Activated CD8-positive, alpha-beta T cell treated with anti-CD3 and anti-CD28 coated beads for 36 hours (primary cell): ENCODE data around the gene TM9SF1. TPM values are rescaled to one million over a fixed set of nuclear protein-coding genes. Genes with fewer than 3 reads are reported as not detected.
A peak's percentile ranks its signal among the peaks of the same experiment; 100 is the strongest.

Experiments used
- ATAC-seq: fragments of 200-7000 bp; cut with Tn5 transposase; one replicate; pipeline ENCODE4 v1.10.0; 2021; ENCODE audit warnings: mild to moderate bottlenecking, moderate library complexity
- CTCF ChIA-PET: fragments of 350-600 bp; sonication (Branson Sonifier 250); formaldehyde crosslinking; loops from one replicate; lab custom pipeline; 2021; ENCODE audit warnings: antibody characterized with exemption; lab: Charles Lee
- POLR2A ChIA-PET: fragments of 350-600 bp; sonication (Branson Sonifier 250); formaldehyde crosslinking; loops from one replicate; lab custom pipeline; 2021; ENCODE audit warnings: antibody characterized with exemption; lab: Charles Lee
- DNase-seq: peaks from one replicate; pipeline ENCODE4 v3.0.0-alpha.2; 2020
- H3K27ac Mint-ChIP-seq: one replicate; pipeline ENCODE4 v1.8.0; 2021; ENCODE audit warnings: mild to moderate bottlenecking, mixed read lengths
- H3K27me3 Mint-ChIP-seq: one replicate; pipeline ENCODE4 v1.8.0; 2021; ENCODE audit warnings: mixed read lengths
- H3K36me3 Mint-ChIP-seq: one replicate; pipeline ENCODE4 v1.8.0; 2021; ENCODE audit warnings: low read depth, mixed read lengths
- H3K4me1 Mint-ChIP-seq: one replicate; pipeline ENCODE4 v1.8.0; 2021; ENCODE audit warnings: low read depth, mixed read lengths
- H3K4me3 Mint-ChIP-seq: one replicate; pipeline ENCODE4 v1.8.0; 2021; ENCODE audit warnings: mild to moderate bottlenecking, moderate library complexity, mixed read lengths
- H3K9me3 Mint-ChIP-seq: one replicate; pipeline ENCODE4 v1.8.0; 2021; ENCODE audit warnings: mixed read lengths
- intact Hi-C: fragments of 100-400 bp; cut with micrococcal nuclease; formaldehyde crosslinking; loops from one replicate; pipeline ENCODE4 v1.10.0; 2022
- total RNA-seq, 2 experiments: library from RNA; stranded (reverse); gene quantifications; one replicate each; pipeline ENCODE4 v1.2.3, GENCODE V29; 2021
- TF ChIP-seq, protein P1 (sequence below): fragments of 200-600 bp; IDR thresholded peaks from one replicate; pipeline ENCODE4 v1.8.0; 2022; ENCODE audit warnings: antibody characterized with exemption, mild to moderate bottlenecking

TM9SF1 gene
- total RNA-seq, 2 experiments from 2014 or later: 16.3 to 18.0 TPM

DNA sequence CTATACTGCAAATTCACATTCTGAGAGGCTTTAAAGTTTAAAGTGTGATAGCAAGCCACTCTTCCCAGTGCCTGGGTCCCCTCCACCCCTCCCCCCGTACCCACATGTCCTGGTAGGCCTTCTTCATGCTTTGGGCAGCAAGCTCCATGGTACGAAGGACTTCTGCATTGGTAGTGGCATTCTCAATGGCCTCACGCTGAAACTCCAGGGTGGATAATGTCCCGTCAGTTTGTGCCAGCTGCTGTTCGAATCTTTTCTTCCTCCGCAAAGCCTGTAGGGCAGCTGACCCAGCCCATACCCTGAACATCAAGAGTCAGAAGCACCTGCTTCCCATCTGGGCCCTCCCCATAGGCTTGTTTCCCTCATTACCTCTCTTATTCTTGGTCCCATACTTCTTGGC, 16.1 kb upstream of the TM9SF1 start:
- no peaks in the 10 kb centered on the region for H3K9me3 Mint-ChIP-seq
- intact Hi-C loops: no loop called here
- H3K4me1 Mint-ChIP-seq: peaks cover 56% of the 10 kb centered on the region
- peaks cover 64% of the 10 kb centered on the region for H3K36me3 Mint-ChIP-seq
- TF ChIP-seq, protein P1, sequence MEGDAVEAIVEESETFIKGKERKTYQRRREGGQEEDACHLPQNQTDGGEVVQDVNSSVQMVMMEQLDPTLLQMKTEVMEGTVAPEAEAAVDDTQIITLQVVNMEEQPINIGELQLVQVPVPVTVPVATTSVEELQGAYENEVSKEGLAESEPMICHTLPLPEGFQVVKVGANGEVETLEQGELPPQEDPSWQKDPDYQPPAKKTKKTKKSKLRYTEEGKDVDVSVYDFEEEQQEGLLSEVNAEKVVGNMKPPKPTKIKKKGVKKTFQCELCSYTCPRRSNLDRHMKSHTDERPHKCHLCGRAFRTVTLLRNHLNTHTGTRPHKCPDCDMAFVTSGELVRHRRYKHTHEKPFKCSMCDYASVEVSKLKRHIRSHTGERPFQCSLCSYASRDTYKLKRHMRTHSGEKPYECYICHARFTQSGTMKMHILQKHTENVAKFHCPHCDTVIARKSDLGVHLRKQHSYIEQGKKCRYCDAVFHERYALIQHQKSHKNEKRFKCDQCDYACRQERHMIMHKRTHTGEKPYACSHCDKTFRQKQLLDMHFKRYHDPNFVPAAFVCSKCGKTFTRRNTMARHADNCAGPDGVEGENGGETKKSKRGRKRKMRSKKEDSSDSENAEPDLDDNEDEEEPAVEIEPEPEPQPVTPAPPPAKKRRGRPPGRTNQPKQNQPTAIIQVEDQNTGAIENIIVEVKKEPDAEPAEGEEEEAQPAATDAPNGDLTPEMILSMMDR: no peak
- ChIA-PET CTCF (interaction anchor here (1.2 to 4.7 kb wide), 3 partner anchors 10 to 96 kb away, joined by 3 to 24 read pairs (median 3); partner anchors contain the start of genes CIDEB and TINF2), POLR2A (interaction anchor here (0.6 to 8.5 kb wide), 4 partner anchors 16 to 65 kb away, joined by 3 to 58 read pairs (median 4); partner anchors contain the start of genes PSME2, TINF2 and TM9SF1)
- H3K27me3 Mint-ChIP-seq: no peaks in the 10 kb centered on the region
- no peak for ATAC-seq
- H3K27ac Mint-ChIP-seq: peak overlapping the region; percentile 98
- DNase-seq: no peak
- H3K4me3 Mint-ChIP-seq: peak overlapping the region; percentile 97

DNA sequence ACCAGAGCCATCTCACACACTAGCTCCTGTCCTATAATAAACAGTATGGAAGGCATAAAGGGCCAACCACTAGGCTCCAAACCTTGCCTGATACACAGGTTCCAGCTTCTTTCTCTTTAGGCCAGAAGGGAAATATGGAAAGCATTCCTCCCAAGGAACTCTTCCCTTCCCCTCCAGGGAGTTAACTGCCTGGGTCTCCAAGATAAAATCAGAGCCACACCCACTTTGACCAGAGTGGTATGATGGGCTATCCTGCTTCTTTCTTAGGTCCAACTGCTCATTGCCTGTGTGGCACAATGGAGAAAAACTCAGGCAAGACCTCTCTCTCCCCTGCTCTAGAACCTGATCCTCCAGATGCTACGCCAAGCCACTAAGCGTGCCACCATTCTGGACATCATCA, 12.4 kb upstream of the TM9SF1 start:
- POLR2A ChIA-PET: interaction anchor here (1.0 to 8.5 kb wide), 5 partner anchors 8 to 52 kb away, joined by 3 to 58 read pairs (median 5); partner anchors contain the start of genes MDP1 and TM9SF1
- H3K27ac Mint-ChIP-seq: peak overlapping the region; percentile 60

DNA sequence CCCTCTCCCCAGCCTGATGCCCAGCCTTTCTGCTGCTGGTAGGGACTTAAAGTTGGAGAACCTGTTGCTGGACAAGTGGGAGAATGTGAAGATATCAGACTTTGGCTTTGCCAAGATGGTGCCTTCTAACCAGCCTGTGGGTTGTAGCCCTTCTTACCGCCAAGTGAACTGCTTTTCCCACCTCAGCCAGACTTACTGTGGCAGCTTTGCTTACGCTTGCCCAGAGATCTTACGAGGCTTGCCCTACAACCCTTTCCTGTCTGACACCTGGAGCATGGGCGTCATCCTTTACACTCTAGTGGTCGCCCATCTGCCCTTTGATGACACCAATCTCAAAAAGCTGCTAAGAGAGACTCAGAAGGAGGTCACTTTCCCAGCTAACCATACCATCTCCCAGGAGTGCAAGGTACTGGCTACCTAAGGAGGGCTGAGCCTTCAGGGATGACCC, 11.9 kb upstream of the TM9SF1 start:
- intact Hi-C loops: no loop called here
- peaks cover 50% of the 10 kb centered on the region for H3K4me1 Mint-ChIP-seq
- ChIA-PET POLR2A (interaction anchor here (0.8 to 8.5 kb wide), 6 partner anchors 9 to 51 kb away, joined by 3 to 58 read pairs (median 4); partner anchors contain the start of genes MDP1 and TM9SF1), CTCF (interaction anchor here (1.6 kb wide), 1 partner anchor 101 kb away, joined by 5 read pairs; no protein-coding TSS in a partner anchor)
- peaks cover 76% of the 10 kb centered on the region for H3K36me3 Mint-ChIP-seq
- H3K27me3 Mint-ChIP-seq: no peaks in the 10 kb centered on the region
- no peak overlapping the region for H3K4me3 Mint-ChIP-seq
- DNase-seq: no peak
- H3K9me3 Mint-ChIP-seq: peaks cover 8% of the 10 kb centered on the region
- TF ChIP-seq, protein P1: no peak
- peak; percentile 30 for ATAC-seq
- peak overlapping the region; percentile 60 for H3K27ac Mint-ChIP-seq

More for the DNA sequence above, 12.4 kb upstream of the TM9SF1 start:
- Mint-ChIP-seq H3K4me1 (peaks cover 50% of the 10 kb centered on the region), H3K9me3 (peaks cover 5% of the 10 kb centered on the region), H3K36me3 (peaks cover 73% of the 10 kb centered on the region), H3K27me3 (no peaks in the 10 kb centered on the region), H3K4me3 (no peak overlapping the region)
- CTCF ChIA-PET: interaction anchor here (1.6 kb wide), 1 partner anchor 101 kb away, joined by 5 read pairs; no protein-coding TSS in a partner anchor
- intact Hi-C loops: no loop called here
- ATAC-seq (no peak), DNase-seq (no peak)
- TF ChIP-seq, protein P1: no peak

DNA sequence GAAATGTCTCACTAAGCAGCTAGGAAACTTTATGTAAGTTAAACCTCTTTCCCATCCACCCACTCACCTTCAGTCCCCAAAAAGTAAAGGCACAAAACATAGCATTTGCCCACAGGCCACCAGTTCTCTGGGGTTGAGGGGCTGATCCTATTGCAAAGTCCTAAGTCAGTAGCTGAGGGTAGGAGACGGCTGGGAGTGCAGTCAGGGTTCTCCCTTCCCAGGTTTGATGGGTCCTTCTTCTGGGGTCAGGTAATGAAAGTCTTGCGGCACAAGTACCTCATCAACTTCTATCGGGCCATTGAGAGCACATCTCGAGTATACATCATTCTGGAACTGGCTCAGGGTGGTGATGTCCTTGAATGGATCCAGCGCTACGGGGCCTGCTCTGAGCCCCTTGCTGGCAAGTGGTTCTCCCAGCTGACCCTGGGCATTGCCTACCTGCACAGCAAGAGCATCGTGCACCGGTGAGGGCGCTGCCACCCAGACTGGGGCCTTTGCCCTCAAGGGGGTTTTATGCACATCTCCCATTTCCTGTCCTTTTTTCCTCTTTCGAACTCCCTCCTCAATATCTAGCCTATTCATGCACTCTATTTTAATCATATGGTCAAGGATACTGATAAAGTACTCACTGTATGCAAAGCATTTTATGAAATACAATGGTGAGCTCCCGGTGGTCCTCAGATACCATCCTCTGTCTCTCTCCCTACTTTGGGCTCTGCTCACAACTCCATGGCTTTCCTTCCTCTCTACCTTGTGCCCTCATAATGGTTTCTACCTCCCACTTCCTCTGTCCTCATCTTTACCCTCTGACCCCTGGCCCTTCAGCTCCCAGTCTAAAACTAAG, 11.2 kb upstream of the TM9SF1 start:
- POLR2A ChIA-PET: interaction anchor here (0.8 to 8.5 kb wide), 8 partner anchors 10 to 51 kb away, joined by 3 to 58 read pairs (median 5); partner anchors contain the start of genes IRF9, MDP1 and TM9SF1
- peaks cover 76% of the 10 kb centered on the region for H3K36me3 Mint-ChIP-seq
- H3K4me3 Mint-ChIP-seq: no peak overlapping the region
- no peaks in the 10 kb centered on the region for H3K27me3 Mint-ChIP-seq
- intact Hi-C loops: no loop called here
- CTCF ChIA-PET: interaction anchor here (1.3 to 1.6 kb wide), 2 partner anchors 101 to 102 kb away, joined by 3 to 5 read pairs; no protein-coding TSS in a partner anchor
- peaks cover 45% of the 10 kb centered on the region for H3K4me1 Mint-ChIP-seq
- peaks cover 11% of the 10 kb centered on the region for H3K9me3 Mint-ChIP-seq
- TF ChIP-seq, protein P1: no peak
- peak overlapping the region; percentile 60 for H3K27ac Mint-ChIP-seq
- ATAC-seq: no peak
- no peak for DNase-seq
